ENCODE measurements around the gene APOBEC3F.

- TF ChIP-seq CTCF (conservative IDR thresholded peaks at IDR 0.05; ENCODE audit: low read depth, low read length), result no peak
- TF ChIP-seq EZH2 (IDR thresholded peaks at IDR 0.05; ENCODE audit: low read length, unreplicated experiment), result no peak
- no peak for TF ChIP-seq EZH2phosphoT487 (IDR thresholded peaks at IDR 0.05; ENCODE audit: borderline replicate concordance, low read length)
These were observed 22.9 kb upstream of the APOBEC3F start for GRCh38 chr22:39017596-39018365.

Data from PC-3 (cell line).